Stimulated activated naive CD8-positive, alpha-beta T cell treated with anti-CD3 and anti-CD28 coated beads, Interleukin-15, amount 100 ng/mL, for 72 hours (primary cell): ENCODE results near the gene AXIN1.

Source experiments
- ATAC-seq: fragments of 150-1000 bp; cut with Tn5 transposase; 2 replicates; pipeline ENCODE4 v1.10.0; 2021; ENCODE audit warnings: mild to moderate bottlenecking, moderate library complexity
- DNase-seq, 2 donors: peaks; one replicate each; pipeline ENCODE4 v3.0.0; 2021 to 2022
- H3K27ac Mint-ChIP-seq, 2 donors: one replicate each; pipeline ENCODE4 v1.8.0; 2022; ENCODE audit warnings: mild to moderate bottlenecking in 2 of 2, mixed read lengths in 2 of 2, moderate library complexity in 2 of 2
- H3K27me3 Mint-ChIP-seq: one replicate; pipeline ENCODE4 v1.8.0; 2022; ENCODE audit warnings: mixed read lengths
- H3K4me1 Mint-ChIP-seq: one replicate; pipeline ENCODE4 v1.8.0; 2022; ENCODE audit warnings: mild to moderate bottlenecking, mixed read lengths
- H3K4me3 Mint-ChIP-seq, 2 donors: one replicate each; pipeline ENCODE4 v1.8.0; 2022; ENCODE audit warnings: mild to moderate bottlenecking in 2 of 2, mixed read lengths in 2 of 2, moderate library complexity in 1 of 2
- H3K9me3 Mint-ChIP-seq, 2 donors: one replicate each; pipeline ENCODE4 v1.8.0; 2022; ENCODE audit warnings: mixed read lengths in 2 of 2

Gene AXIN1

GRCh38 chr16:375927-376816 lies 23.6 kb upstream of the AXIN1 start:
- ATAC-seq: no peak
- Mint-ChIP-seq H3K4me3 (no peak overlapping the region), H3K27me3 (no peaks in the 10 kb centered on the region), H3K27ac (no peak overlapping the region), H3K9me3 (no peaks in the 10 kb centered on the region), H3K4me1 (peaks cover 12% of the 10 kb centered on the region)
- no peak for DNase-seq

- Mint-ChIP-seq H3K4me3 (no peak overlapping the region), H3K4me1 (peaks cover 14% of the 10 kb centered on the region), H3K27me3 (no peaks in the 10 kb centered on the region), H3K27ac (no peak overlapping the region), H3K9me3 (no peaks in the 10 kb centered on the region)
- ATAC-seq (no peak), DNase-seq (no peak)
Observed at GRCh38 chr16:375212-375611, 22.7 kb upstream of the AXIN1 start.

- Mint-ChIP-seq H3K4me3 (no peak overlapping the region), H3K4me1 (peaks cover 13% of the 10 kb centered on the region), H3K9me3 (no peaks in the 10 kb centered on the region), H3K27ac (no peak overlapping the region), H3K27me3 (no peaks in the 10 kb centered on the region)
- no peak for DNase-seq
- ATAC-seq: no peak
Observed at GRCh38 chr16:374616-374926, 22.0 kb upstream of the AXIN1 start.

GRCh38 chr16:373848-374615 lies 21.5 kb upstream of the AXIN1 start:
- no peaks in the 10 kb centered on the region for H3K27me3 Mint-ChIP-seq
- peak overlapping the region in 1 of 2 donors; percentile 19 for H3K27ac Mint-ChIP-seq
- H3K9me3 Mint-ChIP-seq: no peaks in the 10 kb centered on the region
- no peak overlapping the region for H3K4me3 Mint-ChIP-seq
- ATAC-seq (no peak), DNase-seq (no peak)
- H3K4me1 Mint-ChIP-seq: peaks cover 18% of the 10 kb centered on the region

GRCh38 chr16:373020-373598 lies 20.6 kb upstream of the AXIN1 start:
- Mint-ChIP-seq H3K27ac (no peak overlapping the region), H3K9me3 (no peaks in the 10 kb centered on the region)

GRCh38 chr16:372302-372983 lies 19.9 kb upstream of the AXIN1 start:
- Mint-ChIP-seq H3K4me3 (no peak overlapping the region), H3K27ac (no peak overlapping the region), H3K4me1 (peaks cover 20% of the 10 kb centered on the region), H3K9me3 (no peaks in the 10 kb centered on the region), H3K27me3 (no peaks in the 10 kb centered on the region)
- no peak for DNase-seq
- no peak for ATAC-seq

More at GRCh38 chr16:373020-373598, 20.6 kb upstream of the AXIN1 start:
- Mint-ChIP-seq H3K4me1 (peaks cover 20% of the 10 kb centered on the region), H3K4me3 (no peak overlapping the region), H3K27me3 (no peaks in the 10 kb centered on the region)
- DNase-seq: no peak
- no peak for ATAC-seq

GRCh38 chr16:371515-372301 lies 19.2 kb upstream of the AXIN1 start:
- no peak for DNase-seq
- peak overlapping the region in 1 of 2 donors; percentile 27 for H3K27ac Mint-ChIP-seq
- ATAC-seq: no peak
- H3K27me3 Mint-ChIP-seq: no peaks in the 10 kb centered on the region
- H3K9me3 Mint-ChIP-seq: no peaks in the 10 kb centered on the region
- H3K4me3 Mint-ChIP-seq: no peak overlapping the region
- H3K4me1 Mint-ChIP-seq: peaks cover 20% of the 10 kb centered on the region

- DNase-seq (peak in 1 of 2 donors; percentile 19), ATAC-seq (no peak)
- Mint-ChIP-seq H3K27me3 (no peaks in the 10 kb centered on the region), H3K4me1 (peaks cover 20% of the 10 kb centered on the region), H3K9me3 (no peaks in the 10 kb centered on the region), H3K27ac (peak overlapping the region; percentile 92 to 98), H3K4me3 (peak overlapping the region; percentile 88 to 92)
Observed at GRCh38 chr16:370979-371514, 18.5 kb upstream of the AXIN1 start.

GRCh38 chr16:370443-370842 lies 17.9 kb upstream of the AXIN1 start, which contains the start of gene MRPL28:
Gene MRPL28, minus strand, starts transcription at chr16:370538. Its CDS starts 320 bp downstream, at chr16:370218.
- no peaks in the 10 kb centered on the region for H3K27me3 Mint-ChIP-seq
- DNase-seq: peak; percentile 93 to 96
- peak; percentile 97 for ATAC-seq

GRCh38 chr16:369866-370436 lies 17.4 kb upstream of the AXIN1 start:
- peaks cover 20% of the 10 kb centered on the region for H3K4me1 Mint-ChIP-seq
- DNase-seq (no peak), ATAC-seq (peak; percentile 57)
- no peaks in the 10 kb centered on the region for H3K27me3 Mint-ChIP-seq
- no peaks in the 10 kb centered on the region for H3K9me3 Mint-ChIP-seq
- H3K27ac Mint-ChIP-seq: no peak overlapping the region
- H3K4me3 Mint-ChIP-seq: peak overlapping the region; percentile 79 to 88

More at GRCh38 chr16:370443-370842, 17.9 kb upstream of the AXIN1 start, which contains the start of gene MRPL28:
- Mint-ChIP-seq H3K4me3 (peak within 1 kb of the TSS; percentile 88 to 92), H3K4me1 (peaks cover 20% of the 10 kb centered on the region), H3K9me3 (no peaks in the 10 kb centered on the region), H3K27ac (peak within 1 kb of the TSS; percentile 92 to 98)

- ATAC-seq: no peak
- Mint-ChIP-seq H3K27ac (peak overlapping the region in 1 of 2 donors; percentile 77), H3K4me3 (peak overlapping the region; percentile 54 to 79), H3K9me3 (no peaks in the 10 kb centered on the region), H3K27me3 (no peaks in the 10 kb centered on the region), H3K4me1 (peaks cover 20% of the 10 kb centered on the region)
- DNase-seq: no peak
Observed at GRCh38 chr16:369275-369865, 16.8 kb upstream of the AXIN1 start.

GRCh38 chr16:368388-369158 lies 16.1 kb upstream of the AXIN1 start:
- Mint-ChIP-seq H3K27me3 (no peaks in the 10 kb centered on the region), H3K4me1 (peaks cover 20% of the 10 kb centered on the region), H3K27ac (no peak overlapping the region), H3K9me3 (no peaks in the 10 kb centered on the region), H3K4me3 (peak overlapping the region in 1 of 2 donors; percentile 31)
- DNase-seq (peak in 1 of 2 donors; percentile 11), ATAC-seq (no peak)

- no peak for DNase-seq
- Mint-ChIP-seq H3K27ac (peak overlapping the region in 1 of 2 donors; percentile 48), H3K4me1 (peaks cover 21% of the 10 kb centered on the region), H3K4me3 (no peak overlapping the region), H3K9me3 (no peaks in the 10 kb centered on the region), H3K27me3 (no peaks in the 10 kb centered on the region)
- no peak for ATAC-seq
Observed at GRCh38 chr16:367333-367903, 14.9 kb upstream of the AXIN1 start.
